WERI-Rb-1 (cell line): ENCODE data around the gene TRIM47.
"Not testable (repeated sequence)": the region's sequence is repeated elsewhere in the genome, so short reads cannot be mapped to it uniquely, and the experiment has no call there.

Experiments
- DNase-seq: peaks from one replicate; pipeline ENCODE4 v3.0.0-alpha.2; 2020
- H3K27ac ChIP-seq: fragments of 250-450 bp; sonication (Bioruptor Pico); 2 replicates; pipeline ENCODE4 v1.5.1; 2020; ENCODE audit warnings: mild to moderate bottlenecking, moderate library complexity
- H3K27me3 ChIP-seq: fragments of 250-450 bp; sonication (Bioruptor Pico); 2 replicates; pipeline ENCODE4 v1.5.1; 2021; ENCODE audit warnings: mild to moderate bottlenecking, low read depth, moderate library complexity; ENCODE audit not compliant: insufficient read depth, severe bottlenecking
- H3K36me3 ChIP-seq: fragments of 250-450 bp; sonication (Bioruptor Pico); 2 replicates; pipeline ENCODE4 v1.5.1; 2020; ENCODE audit warnings: mild to moderate bottlenecking, moderate library complexity
- H3K4me3 ChIP-seq: 2 replicates; pipeline ENCODE4 v1.5.1; 2011; ENCODE audit warnings: low read depth, mild to moderate bottlenecking, control low read depth, low read length
- H3K9me3 ChIP-seq: fragments of 250-450 bp; sonication (Bioruptor Pico); 2 replicates; pipeline ENCODE4 v1.5.1; 2021; ENCODE audit warnings: mild to moderate bottlenecking, moderate library complexity; ENCODE audit not compliant: severe bottlenecking
- TF ChIP-seq, protein P1 (sequence below): IDR thresholded peaks from 2 replicates; pipeline ENCODE4 v1.5.1; 2011; ENCODE audit warnings: low read depth, mild to moderate bottlenecking, control low read depth, inconsistent platforms, low read length

TRIM47 gene

GRCh38 chr17:75875182-75875939 is 3.0 kb downstream of the TRIM47 start:
- H3K9me3 ChIP-seq = no peaks in the 10 kb centered on the region
- peaks cover 34% of the 10 kb centered on the region for H3K36me3 ChIP-seq
- TF ChIP-seq, protein P1, sequence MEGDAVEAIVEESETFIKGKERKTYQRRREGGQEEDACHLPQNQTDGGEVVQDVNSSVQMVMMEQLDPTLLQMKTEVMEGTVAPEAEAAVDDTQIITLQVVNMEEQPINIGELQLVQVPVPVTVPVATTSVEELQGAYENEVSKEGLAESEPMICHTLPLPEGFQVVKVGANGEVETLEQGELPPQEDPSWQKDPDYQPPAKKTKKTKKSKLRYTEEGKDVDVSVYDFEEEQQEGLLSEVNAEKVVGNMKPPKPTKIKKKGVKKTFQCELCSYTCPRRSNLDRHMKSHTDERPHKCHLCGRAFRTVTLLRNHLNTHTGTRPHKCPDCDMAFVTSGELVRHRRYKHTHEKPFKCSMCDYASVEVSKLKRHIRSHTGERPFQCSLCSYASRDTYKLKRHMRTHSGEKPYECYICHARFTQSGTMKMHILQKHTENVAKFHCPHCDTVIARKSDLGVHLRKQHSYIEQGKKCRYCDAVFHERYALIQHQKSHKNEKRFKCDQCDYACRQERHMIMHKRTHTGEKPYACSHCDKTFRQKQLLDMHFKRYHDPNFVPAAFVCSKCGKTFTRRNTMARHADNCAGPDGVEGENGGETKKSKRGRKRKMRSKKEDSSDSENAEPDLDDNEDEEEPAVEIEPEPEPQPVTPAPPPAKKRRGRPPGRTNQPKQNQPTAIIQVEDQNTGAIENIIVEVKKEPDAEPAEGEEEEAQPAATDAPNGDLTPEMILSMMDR = no peak
- no peaks in the 10 kb centered on the region for H3K27me3 ChIP-seq
- no peak for DNase-seq
- H3K27ac ChIP-seq = peak overlapping the region; percentile 90
- no peak overlapping the region for H3K4me3 ChIP-seq

GRCh38 chr17:75874323-75875181 is 3.8 kb downstream of the TRIM47 start:
- DNase-seq = no peak
- Histone ChIP-seq H3K36me3 (peaks cover 34% of the 10 kb centered on the region), H3K27ac (no peak overlapping the region), H3K27me3 (no peaks in the 10 kb centered on the region), H3K9me3 (no peaks in the 10 kb centered on the region), H3K4me3 (no peak overlapping the region)
- TF ChIP-seq, protein P1 = no peak

DNA sequence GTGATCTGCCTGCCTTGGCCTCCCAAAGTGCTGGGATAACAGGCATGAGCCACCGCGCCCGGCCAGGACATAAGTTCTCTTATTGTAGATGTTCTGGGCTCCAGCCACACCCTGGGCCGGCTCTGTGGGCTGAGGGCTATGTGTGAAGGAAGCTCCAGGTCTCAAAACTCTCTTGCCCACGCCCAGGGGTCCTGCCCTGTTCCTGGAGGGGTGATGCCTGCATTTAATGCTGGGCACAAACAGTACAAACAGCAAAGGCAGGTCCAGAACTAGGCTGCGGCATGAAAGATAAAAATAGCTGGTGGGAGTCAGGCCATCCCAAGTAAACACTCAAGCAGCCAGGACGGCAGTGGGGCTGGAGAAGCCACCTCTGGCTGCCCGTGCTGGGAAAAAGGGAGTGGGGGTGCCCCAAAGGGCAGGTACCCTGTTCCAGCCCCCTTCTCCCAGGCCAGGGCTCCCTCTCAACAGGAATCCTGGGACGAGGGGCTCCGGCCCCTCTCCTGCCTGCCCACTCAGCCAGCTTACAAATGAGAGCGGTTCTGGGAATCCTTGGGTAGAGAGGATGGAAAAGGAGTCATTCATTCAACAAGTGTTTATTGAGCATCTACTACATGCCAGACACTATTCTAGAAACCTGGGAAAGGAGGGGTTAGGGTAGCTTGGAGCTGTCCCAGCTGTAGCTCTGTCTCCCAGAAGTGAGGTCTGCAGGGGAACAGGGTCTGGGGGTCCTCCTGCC is 4.6 kb downstream of the TRIM47 start:
- TF ChIP-seq, protein P1 = no peak

GRCh38 chr17:75872434-75873351 is 5.7 kb downstream of the TRIM47 start:
- peak; percentile 72 for DNase-seq
- TF ChIP-seq, protein P1 = no peak
- H3K36me3 ChIP-seq = peaks cover 34% of the 10 kb centered on the region
- H3K9me3 ChIP-seq = no peaks in the 10 kb centered on the region
- no peaks in the 10 kb centered on the region for H3K27me3 ChIP-seq
- no peak overlapping the region for H3K4me3 ChIP-seq
- peak overlapping the region; percentile 53 for H3K27ac ChIP-seq

More for the DNA sequence above, 4.6 kb downstream of the TRIM47 start:
- DNase-seq = no peak
- H3K9me3 ChIP-seq = no peaks in the 10 kb centered on the region
- no peaks in the 10 kb centered on the region for H3K27me3 ChIP-seq
- H3K36me3 ChIP-seq = peaks cover 34% of the 10 kb centered on the region
- peak overlapping the region; percentile 53; the same call in 1 of the 2 replicates for H3K27ac ChIP-seq
- H3K4me3 ChIP-seq = no peak overlapping the region

- not testable (repeated sequence) for H3K27ac ChIP-seq, H3K4me3 ChIP-seq, H3K9me3 ChIP-seq, H3K27me3 ChIP-seq, DNase-seq
- H3K36me3 ChIP-seq = peaks cover 19% of the 10 kb centered on the region
Measured at GRCh38 chr17:75870228-75870627, 8.2 kb downstream of the TRIM47 start.
